NOMO-1 treated with dmso at 0.1 percent for 144 hours (cell line): ENCODE measurements around the gene RAB3IL1.
"Not testable (repeated sequence)": the region's sequence is repeated elsewhere in the genome, so short reads cannot be mapped to it uniquely, and the experiment has no call there.

Experiments
- DNase-seq: peaks from one replicate; lab custom pipeline; 2025; ENCODE audit not compliant: unreplicated experiment; lab: John Stamatoyannopoulos, UW

RAB3IL1 gene

DNA sequence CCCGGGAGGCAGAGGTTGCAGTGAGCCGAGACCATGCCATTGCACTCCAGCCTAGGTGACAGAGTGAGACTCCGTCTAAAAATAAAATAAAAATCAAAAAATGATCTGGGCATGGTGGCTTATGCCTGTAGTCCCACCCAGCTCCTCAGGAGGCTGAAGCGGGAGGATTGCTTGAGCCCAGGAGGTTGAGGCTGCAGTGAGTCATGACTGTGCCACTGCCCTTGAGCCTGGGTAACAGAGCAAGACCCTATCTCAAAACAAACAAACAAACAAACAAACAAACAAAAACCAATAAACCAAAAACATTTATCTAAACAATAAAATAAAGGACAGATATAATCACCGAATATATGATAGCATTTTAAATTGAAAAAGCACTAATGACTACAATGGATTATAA, 36.3 kb upstream of the RAB3IL1 start:
- DNase-seq = not testable (repeated sequence)

GRCh38 chr11:61952882-61953281, 35.5 kb upstream of the RAB3IL1 start:
- no peak for DNase-seq

GRCh38 chr11:61951484-61952135, 34.2 kb upstream of the RAB3IL1 start:
- no peak for DNase-seq

GRCh38 chr11:61950035-61950547, 32.7 kb upstream of the RAB3IL1 start, which contains the start of gene BEST1:
TSS of gene BEST1 (plus strand) at chr11:61950351. CDS start at chr11:61951807, 1,456 bp downstream.
- DNase-seq = no peak

DNA sequence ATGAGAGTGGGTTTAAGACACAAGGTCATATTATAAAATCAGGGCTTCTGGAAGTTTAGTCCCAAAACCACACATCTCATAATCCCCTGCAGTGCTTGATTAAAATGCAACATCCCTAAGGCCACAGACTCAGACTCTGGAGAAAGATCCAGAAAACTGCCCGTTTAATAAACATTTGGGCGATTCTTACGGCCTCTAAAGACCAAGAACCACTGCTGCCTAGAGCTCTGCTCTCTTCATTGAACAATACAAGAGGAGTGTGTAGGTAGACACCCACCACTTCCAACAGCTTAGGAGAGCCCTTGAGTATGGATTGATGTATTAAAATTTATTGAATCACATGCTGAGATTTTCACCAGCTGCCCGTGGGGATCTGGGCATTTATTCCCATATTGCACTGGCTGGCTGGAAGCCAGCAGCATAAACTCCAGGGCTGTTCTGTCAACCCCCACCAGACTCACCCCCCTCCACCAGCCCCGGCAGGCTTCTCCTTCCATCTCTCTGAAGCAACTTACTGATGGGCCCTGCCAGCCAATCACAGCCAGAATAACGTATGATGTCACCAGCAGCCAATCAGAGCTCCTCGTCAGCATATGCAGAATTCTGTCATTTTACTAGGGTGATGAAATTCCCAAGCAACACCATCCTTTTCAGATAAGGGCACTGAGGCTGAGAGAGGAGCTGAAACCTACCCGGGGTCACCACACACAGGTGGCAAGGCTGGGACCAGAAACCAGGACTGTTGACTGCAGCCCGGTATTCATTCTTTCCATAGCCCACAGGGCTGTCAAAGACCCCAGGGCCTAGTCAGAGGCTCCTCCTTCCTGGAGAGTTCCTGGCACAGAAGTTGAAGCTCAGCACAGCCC, 32.0 kb upstream of the RAB3IL1 start:
- DNase-seq = no peak

- no peak for DNase-seq
Measured at GRCh38 chr11:61948505-61948904, 31.1 kb upstream of the RAB3IL1 start.

DNA sequence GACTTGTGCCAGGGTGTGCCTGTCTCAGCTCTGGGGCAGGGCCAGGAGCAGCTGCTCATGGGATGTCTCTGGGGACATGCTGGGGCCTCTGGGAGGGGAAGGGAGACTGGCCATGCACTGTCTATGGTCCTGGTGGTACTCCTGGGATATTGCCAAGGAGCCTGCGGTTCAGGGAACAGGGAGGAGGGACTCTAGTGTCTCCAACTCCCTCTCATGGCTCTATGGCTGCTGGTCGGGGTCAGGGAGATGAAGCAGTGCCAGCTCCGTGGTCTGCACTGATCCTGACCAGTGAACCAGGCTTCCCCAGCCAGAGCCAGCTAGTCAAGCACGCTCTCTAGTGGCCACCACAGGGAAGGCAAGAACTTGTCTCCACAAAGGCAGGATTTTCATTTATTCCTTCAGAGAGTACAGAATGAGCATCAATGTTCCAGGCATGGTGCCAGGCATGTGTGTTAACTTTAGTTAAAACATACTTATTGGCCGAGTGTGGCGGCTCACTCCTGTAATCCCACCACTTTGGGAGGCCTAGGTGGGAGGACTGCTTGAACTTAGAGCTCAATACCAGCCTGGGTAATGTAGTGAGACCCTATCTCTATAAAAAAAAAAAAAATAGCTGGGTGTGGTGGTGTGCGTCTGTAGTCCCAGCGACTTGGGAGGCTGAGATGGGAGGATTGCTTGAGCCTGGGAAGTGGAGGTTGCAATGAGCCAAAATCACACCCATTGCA, 30.3 kb upstream of the RAB3IL1 start:
- DNase-seq = peak; percentile 53

GRCh38 chr11:61946894-61947293, 29.5 kb upstream of the RAB3IL1 start:
- DNase-seq = no peak

DNA sequence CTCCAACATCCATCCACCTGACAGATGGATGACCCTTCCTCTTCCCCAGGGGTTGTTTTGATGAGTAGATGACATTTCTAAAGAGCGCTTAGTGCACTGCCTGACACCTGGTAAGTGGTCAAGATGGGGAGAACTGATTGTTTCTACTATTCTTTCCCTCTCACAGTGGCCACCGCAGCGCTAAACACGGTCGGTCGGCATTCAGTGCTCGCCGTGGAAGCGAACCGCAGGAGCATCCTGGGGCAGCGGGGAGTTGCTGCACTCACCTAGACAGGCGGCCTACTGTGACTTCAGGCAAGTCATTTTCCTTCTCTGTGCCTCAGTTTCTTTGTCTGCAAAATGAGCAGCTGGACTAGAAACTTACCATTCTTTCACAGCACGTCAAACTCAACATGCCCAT, 27.8 kb upstream of the RAB3IL1 start:
- DNase-seq = no peak

- no peak for DNase-seq
Measured at GRCh38 chr11:61940466-61940865, 23.1 kb upstream of the RAB3IL1 start.

- no peak for DNase-seq
Measured at GRCh38 chr11:61935861-61936260, 18.5 kb upstream of the RAB3IL1 start.

- DNase-seq = no peak
Measured at GRCh38 chr11:61930933-61931332, 13.6 kb upstream of the RAB3IL1 start.

GRCh38 chr11:61928606-61929005, 11.2 kb upstream of the RAB3IL1 start:
- no peak for DNase-seq

DNA sequence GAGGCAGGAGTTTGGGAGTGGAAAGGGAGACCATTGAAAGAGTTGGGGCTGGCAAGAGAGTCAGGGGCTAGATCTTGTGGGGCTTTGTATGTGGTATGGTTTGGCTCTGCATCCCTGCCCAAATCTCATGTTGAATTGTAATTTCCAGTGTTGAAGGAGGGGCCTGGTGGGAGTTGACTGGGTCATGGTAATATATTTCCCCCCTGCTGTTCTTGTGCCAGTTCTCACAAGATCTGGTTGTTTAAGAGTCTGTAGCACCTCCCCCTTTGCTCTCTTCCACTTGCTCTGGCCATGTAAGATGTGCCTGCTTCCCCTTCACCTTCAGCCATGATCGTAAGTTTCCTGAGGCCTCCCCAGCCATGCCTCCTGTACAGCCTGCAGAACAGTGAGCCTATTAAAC, 10.1 kb upstream of the RAB3IL1 start:
- DNase-seq = no peak

- no peak for DNase-seq
Measured at GRCh38 chr11:61926235-61926634, 8.9 kb upstream of the RAB3IL1 start.

- no peak for DNase-seq
Measured at GRCh38 chr11:61925736-61926135, 8.4 kb upstream of the RAB3IL1 start.

- no peak for DNase-seq
Measured at GRCh38 chr11:61924064-61924455, 6.7 kb upstream of the RAB3IL1 start.

DNA sequence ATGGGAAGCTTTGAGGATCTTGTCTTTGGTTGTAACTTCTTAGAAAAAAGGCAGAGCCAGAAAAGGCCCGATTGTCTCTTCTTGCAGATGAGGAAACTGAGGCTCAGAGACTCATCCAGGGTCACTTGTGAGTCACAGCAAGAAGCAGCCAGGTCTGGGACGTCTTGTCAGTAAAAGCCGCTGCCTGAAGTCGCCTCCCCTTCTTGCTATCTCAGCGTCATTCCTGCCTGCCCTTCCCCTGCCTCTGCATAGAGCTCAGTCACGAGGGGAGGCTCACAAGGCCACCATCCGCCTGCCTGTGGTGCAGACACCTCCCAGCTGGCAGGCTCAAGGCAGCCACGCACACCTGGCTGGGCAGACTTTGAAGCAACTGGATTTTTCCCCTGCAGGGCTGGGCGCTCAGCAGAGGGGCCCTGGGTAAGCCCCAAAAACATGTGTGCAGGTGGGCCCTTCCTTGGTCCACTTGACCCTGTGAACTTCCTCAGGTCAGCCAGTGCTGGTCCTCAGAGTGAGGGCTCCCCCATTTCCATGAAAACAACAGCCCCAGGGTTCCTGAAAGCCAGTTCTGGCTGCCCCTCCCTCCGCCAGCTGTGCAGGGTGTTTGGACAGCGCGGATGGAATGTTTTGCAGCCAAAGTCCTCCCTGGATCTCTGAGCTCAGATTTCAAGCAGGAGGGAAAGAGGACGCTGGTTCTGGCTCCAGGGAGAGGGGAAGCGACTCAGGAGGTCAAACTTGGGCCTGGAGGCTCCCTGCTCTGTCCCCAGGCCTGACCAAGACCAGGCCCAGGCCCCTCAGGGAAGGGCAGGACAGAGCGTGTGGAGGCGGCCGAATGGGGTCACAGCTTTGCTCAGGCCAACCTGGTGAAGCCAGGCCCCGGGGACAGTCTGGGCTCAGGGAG, 6.0 kb upstream of the RAB3IL1 start:
- no peak for DNase-seq

GRCh38 chr11:61922539-61922938, 5.2 kb upstream of the RAB3IL1 start:
- DNase-seq = peak; percentile 82

DNA sequence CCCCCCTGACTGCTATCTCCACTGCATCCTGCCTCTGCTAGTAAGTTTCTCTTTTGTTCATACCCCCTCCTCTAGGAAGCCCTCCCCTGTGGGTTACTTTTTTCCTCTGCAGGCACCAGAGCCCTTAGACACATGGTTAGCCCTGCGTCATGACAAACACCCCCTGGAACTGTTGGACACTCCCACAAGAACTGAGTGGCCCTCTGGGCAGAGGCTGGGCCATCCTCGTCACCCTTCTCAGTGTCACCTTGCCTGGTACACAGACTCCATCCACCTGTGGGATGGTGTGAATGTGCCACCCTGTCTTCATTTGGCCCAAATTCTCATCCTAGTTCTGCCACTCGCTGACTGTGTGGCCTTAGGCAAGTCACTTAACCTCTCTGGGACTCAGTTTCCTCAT, 4.1 kb upstream of the RAB3IL1 start:
- DNase-seq = no peak
